ENCODE measurements around the gene BHLHE40. TPM values are rescaled to one million over a fixed set of nuclear protein-coding genes. Genes with fewer than 3 reads are reported as not detected.

The BHLHE40 gene
- total and polyA plus RNA-seq, 10 of the 15 experiments (the other 5 are each of a cell fraction or from before 2014, with no cell fraction given) = 25.2 to 106 (median 51.4) TPM

DNA sequence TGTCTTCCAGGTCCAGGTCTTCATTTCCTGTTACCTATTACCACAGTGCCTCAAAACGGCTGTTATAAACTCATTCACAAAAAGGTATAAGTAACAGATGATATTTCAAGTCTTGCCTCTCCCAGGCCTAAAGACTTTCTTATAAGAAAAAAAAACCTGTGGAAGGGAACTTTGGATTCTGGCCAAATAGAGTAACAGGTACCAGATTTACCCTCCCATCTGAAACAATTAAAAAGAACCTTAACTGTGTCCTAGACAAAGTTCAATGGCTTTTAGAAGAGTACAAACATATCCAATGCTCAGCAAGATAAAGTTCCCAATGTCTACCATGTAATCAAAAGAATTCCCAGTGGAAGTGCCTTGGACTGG lies 22.6 kb downstream of the BHLHE40 start (continued):
- TF ChIP-seq RCOR1 (conservative IDR thresholded peaks at IDR 0.05; ENCODE audit: low read depth, low read length) (no peak), FOXK2 (IDR thresholded peaks at IDR 0.05) (no peak), WRNIP1 (IDR thresholded peaks at IDR 0.05; ENCODE audit: borderline replicate concordance, low read depth, low read length) (no peak), IRF4 (IDR thresholded peaks at IDR 0.05; ENCODE audit: low read depth, low read length) (no peak), BCL11A (IDR thresholded peaks at IDR 0.05; ENCODE audit: low read depth, low read length) (no peak), ASH2L (IDR thresholded peaks at IDR 0.05; ENCODE audit: borderline replicate concordance, low read depth) (no peak), ETV6 (conservative IDR thresholded peaks at IDR 0.05 in 1 of 2, IDR thresholded peaks at IDR 0.05 in 1 of 2; ENCODE audit: borderline replicate concordance in 1 of 2, low read depth in 1 of 2) (no peak), SMAD5 (IDR thresholded peaks at IDR 0.05; ENCODE audit: low read depth) (no peak)
- TF ChIP-seq, protein P1, sequence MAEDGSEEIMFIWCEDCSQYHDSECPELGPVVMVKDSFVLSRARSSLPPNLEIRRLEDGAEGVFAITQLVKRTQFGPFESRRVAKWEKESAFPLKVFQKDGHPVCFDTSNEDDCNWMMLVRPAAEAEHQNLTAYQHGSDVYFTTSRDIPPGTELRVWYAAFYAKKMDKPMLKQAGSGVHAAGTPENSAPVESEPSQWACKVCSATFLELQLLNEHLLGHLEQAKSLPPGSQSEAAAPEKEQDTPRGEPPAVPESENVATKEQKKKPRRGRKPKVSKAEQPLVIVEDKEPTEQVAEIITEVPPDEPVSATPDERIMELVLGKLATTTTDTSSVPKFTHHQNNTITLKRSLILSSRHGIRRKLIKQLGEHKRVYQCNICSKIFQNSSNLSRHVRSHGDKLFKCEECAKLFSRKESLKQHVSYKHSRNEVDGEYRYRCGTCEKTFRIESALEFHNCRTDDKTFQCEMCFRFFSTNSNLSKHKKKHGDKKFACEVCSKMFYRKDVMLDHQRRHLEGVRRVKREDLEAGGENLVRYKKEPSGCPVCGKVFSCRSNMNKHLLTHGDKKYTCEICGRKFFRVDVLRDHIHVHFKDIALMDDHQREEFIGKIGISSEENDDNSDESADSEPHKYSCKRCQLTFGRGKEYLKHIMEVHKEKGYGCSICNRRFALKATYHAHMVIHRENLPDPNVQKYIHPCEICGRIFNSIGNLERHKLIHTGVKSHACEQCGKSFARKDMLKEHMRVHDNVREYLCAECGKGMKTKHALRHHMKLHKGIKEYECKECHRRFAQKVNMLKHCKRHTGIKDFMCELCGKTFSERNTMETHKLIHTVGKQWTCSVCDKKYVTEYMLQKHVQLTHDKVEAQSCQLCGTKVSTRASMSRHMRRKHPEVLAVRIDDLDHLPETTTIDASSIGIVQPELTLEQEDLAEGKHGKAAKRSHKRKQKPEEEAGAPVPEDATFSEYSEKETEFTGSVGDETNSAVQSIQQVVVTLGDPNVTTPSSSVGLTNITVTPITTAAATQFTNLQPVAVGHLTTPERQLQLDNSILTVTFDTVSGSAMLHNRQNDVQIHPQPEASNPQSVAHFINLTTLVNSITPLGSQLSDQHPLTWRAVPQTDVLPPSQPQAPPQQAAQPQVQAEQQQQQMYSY (CRISPR knock-in tag; IDR thresholded peaks at IDR 0.05) = no peak

Data from GM12878 (cell line).